ENCODE measurements around the gene SLC16A7. TPM values are rescaled to one million over a fixed set of nuclear protein-coding genes. Genes with fewer than 3 reads are reported as not detected.

Gene SLC16A7
- polyA plus RNA-seq, 1 of the 3 experiments (the other 2 are of a cell fraction): not detected

DNA sequence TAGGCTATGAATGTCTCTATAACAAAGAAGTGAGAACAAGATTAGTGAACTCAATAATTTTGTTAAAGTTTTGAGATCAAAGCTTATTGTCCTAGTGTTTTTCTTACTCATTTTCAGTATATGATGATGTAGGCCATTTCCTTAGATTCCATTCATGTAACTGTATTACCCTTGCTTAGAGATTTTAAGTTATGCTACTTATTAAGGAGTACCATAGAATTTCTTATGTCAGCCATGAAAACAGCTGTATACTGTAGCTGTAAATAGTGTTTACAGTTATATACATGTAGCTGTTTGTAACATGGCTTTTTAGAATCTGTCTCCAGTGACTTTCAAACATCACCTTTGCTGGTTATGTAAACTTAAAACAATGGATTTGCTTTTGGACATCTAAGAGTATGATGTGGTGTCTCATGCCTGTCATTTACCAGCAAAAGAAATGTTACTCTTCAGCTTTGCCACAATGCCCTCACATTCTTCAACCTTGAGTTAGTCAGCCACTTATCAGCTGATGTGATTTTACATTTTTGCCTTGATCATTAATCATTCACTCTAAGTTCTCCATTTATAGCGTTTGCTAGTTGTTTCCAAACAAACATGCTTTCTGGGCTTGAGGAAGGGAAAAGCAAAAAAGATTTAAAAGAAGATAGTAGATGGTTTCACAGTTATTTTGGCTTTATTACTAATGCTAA, 55.5 kb downstream of the SLC16A7 start (continued):
- no peak for TF ChIP-seq RAD21 (IDR thresholded peaks at IDR 0.05; ENCODE audit: low read length)
- TF ChIP-seq RCOR1 (IDR thresholded peaks at IDR 0.05; ENCODE audit: low read length): no peak
- TF ChIP-seq EZH2phosphoT487 (IDR thresholded peaks at IDR 0.05; ENCODE audit: borderline replicate concordance, low read depth): no peak
- TF ChIP-seq, protein P1, sequence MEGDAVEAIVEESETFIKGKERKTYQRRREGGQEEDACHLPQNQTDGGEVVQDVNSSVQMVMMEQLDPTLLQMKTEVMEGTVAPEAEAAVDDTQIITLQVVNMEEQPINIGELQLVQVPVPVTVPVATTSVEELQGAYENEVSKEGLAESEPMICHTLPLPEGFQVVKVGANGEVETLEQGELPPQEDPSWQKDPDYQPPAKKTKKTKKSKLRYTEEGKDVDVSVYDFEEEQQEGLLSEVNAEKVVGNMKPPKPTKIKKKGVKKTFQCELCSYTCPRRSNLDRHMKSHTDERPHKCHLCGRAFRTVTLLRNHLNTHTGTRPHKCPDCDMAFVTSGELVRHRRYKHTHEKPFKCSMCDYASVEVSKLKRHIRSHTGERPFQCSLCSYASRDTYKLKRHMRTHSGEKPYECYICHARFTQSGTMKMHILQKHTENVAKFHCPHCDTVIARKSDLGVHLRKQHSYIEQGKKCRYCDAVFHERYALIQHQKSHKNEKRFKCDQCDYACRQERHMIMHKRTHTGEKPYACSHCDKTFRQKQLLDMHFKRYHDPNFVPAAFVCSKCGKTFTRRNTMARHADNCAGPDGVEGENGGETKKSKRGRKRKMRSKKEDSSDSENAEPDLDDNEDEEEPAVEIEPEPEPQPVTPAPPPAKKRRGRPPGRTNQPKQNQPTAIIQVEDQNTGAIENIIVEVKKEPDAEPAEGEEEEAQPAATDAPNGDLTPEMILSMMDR (IDR thresholded peaks at IDR 0.05): no peak

GRCh38 chr12:59652130-59652529, 56.3 kb downstream of the SLC16A7 start:
- H3K4me3 ChIP-seq (ENCODE audit: low read depth in 2 of 2, low read length in 1 of 2): no peak overlapping the region
- H3K4me1 ChIP-seq (ENCODE audit: control insufficient read depth in 1 of 2, insufficient read depth in 2 of 2, low read depth in 1 of 2, low read length in 1 of 2): no peaks in the 10 kb centered on the region
- no peak overlapping the region for H2AFZ ChIP-seq (ENCODE audit: low read depth)
- no peaks in the 10 kb centered on the region for H4K20me1 ChIP-seq (ENCODE audit: insufficient read depth)
- WGBS (ENCODE audit: low lambda C conversion rate): 0% methylated on average over 1 of the region's 1 CpG
- DNase-seq: no peak
- H3K27me3 ChIP-seq (ENCODE audit: insufficient read depth): no peaks in the 10 kb centered on the region
- no peaks in the 10 kb centered on the region for H3K79me2 ChIP-seq (ENCODE audit: insufficient read depth)
- 0 out of 2 replicates have a peak, but pooled peaks cover 2% of the 10 kb centered on the region for H3K9me2 ChIP-seq
- H3F3A ChIP-seq (replicated peaks; ENCODE audit: insufficient read depth): no peaks in the 10 kb centered on the region
- H3K4me2 ChIP-seq: no peak overlapping the region
- POLR2A ChIA-PET: no interaction called here
- no peaks in the 10 kb centered on the region for H3K9me3 ChIP-seq
- no peaks in the 10 kb centered on the region for H3K36me3 ChIP-seq (replicated peaks in 1 of 2; ENCODE audit: control insufficient read depth in 1 of 2, insufficient read depth in 2 of 2, low read length in 1 of 2)
- H3K27ac ChIP-seq (ENCODE audit: low read depth in 2 of 2, low read length in 1 of 2): no peak overlapping the region
- no peak overlapping the region for H3K9ac ChIP-seq
- TF ChIP-seq SIN3A (IDR thresholded peaks at IDR 0.05; ENCODE audit: borderline replicate concordance, low read depth, low read length) (no peak), IRF3 (IDR thresholded peaks at IDR 0.05; ENCODE audit: low read depth, low read length) (no peak), ZBTB33 (IDR thresholded peaks at IDR 0.05; ENCODE audit: borderline replicate concordance, low read depth) (no peak), CHD2 (IDR thresholded peaks at IDR 0.05; ENCODE audit: low read length, partially characterized antibody) (no peak), FOSL2 (IDR thresholded peaks at IDR 0.05; ENCODE audit: borderline replicate concordance, low read depth) (no peak), EZH2phosphoT487 (IDR thresholded peaks at IDR 0.05; ENCODE audit: borderline replicate concordance, low read depth) (no peak), GABPA (IDR thresholded peaks at IDR 0.05; ENCODE audit: low read depth) (no peak)
- TF ChIP-seq, protein P1 (IDR thresholded peaks at IDR 0.05): no peak
- CTCF ChIA-PET: no interaction called here

Data from SK-N-SH (cell line).